Measurements from ENCODE around the gene PTGIR. TPM values are rescaled to one million over a fixed set of nuclear protein-coding genes. Genes with fewer than 3 reads are reported as not detected.

PTGIR gene
- total RNA-seq, 1 experiment from 2014 or later, result not detected

DNA sequence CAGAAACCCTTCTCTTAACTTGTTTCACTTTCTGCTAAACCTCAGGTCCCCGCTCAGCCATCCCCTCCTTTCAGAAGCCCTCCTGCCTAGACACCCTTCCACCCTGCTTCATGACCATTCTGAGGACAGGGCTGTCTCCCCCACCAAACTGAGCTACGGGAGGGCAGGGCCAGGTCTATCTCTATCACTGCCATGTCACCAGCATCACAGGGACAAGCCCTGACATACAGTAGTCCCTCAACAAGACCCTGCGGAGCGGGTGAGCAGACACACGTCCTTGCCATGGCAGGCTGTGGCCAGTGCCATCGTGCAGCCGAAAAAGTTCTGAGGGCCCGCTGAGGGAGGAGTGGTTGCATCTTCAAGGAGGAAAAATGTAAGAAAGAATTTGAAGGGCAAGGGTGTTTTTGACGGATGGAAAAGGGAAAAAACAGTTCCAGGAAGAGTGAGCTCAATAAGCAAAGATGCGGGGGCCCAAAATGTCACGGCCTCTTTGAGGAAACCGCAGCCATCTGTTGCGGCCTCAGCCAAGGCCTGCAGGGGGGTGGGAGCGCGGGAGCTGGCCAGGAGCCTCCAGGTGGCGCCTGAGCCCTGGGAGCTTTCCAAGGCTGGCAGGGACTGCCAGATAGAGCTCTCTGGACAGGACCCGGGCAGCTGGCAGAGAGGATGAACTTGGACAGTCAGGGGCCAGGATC lies 8.1 kb downstream of the PTGIR start:
- peak; percentile 70 for DNase-seq (ENCODE audit: low read depth)

DNA sequence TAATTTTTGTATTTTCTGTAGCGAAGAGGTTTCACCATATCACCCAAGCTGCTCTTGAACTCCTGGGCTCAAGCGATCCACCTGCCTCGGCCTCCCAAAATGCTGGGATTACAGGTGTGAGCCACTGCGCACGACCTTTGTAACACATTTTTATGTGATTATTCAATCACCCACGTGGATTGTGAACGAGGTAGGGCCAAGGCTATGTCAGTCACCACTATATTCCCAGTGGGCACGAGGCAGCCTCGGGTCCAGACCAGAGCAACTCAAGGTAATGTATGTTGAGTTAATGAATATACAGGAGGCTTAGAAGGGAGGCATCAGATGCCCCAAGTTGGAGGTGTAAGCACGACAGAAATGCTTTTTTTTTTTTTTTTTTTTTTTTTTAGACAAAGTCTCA lies 8.9 kb downstream of the PTGIR start:
- no peak for DNase-seq (ENCODE audit: low read depth)

DNA sequence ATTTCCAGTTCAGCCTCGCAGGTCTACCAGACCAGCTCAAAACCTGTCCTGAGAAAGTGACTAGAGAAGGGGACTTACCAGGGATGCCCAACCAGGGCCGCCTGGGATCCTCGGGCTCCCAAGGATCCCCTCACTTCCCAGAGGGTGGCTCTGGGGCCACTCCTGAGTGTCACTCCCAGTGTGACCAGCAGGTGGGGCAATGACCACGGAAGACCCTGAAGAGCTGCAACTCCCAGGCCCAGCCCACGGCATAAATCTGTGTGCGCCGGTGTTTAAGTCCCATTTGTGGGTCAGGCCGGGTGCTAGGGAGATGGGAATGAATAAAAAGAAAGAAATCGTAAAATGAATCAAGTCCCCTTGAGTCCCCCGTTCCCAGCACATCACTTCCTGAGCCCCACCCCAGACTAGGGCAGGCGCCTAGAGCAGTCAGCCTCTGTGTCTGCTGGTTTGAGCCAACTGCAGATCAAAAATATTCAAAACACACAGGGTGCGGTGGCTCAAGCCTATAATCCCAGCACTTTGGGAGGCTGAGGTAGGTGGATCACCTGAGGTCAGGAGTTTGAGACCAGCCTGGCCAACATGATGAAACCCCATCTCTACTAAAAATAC lies 10.7 kb downstream of the PTGIR start:
- DNase-seq (ENCODE audit: low read depth), result peak; percentile 67

- no peak for DNase-seq (ENCODE audit: low read depth)
Measured at GRCh38 chr19:46613525-46613924, 11.4 kb downstream of the PTGIR start.

DNA sequence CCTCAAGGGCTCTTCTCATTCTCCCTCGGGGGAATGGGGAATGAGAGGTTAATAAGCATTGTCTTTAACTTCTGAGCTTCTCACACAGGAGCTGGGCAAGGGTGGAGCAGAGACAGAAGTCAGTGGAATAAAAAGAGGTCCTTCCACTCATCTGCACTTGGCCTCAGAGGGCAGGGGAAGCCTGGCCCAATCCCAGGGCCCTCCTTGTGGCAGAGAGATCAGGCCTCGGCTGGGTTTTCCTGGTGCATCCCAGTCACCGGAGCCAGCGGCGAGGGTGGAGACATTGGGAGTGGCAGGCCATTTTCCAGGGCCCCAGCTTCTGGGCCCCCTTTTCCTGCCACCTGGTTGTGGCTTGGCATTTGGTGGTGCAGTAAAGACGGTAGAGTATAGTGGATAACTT lies 13.1 kb downstream of the PTGIR start:
- DNase-seq (ENCODE audit: low read depth), result no peak

GRCh38 chr19:46610851-46611770 lies 13.8 kb downstream of the PTGIR start:
- no peak for DNase-seq (ENCODE audit: low read depth)

DNA sequence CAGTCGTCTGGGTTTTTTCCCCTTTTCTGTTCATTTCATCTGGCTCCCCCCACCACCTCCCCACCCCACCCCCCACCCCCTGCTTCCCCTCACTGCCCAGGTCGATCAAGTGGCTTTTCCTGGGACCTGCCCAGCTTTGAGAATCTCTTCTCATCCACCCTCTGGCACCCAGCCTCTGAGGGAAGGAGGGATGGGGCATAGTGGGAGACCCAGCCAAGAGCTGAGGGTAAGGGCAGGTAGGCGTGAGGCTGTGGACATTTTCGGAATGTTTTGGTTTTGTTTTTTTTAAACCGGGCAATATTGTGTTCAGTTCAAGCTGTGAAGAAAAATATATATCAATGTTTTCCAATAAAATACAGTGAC lies 14.5 kb downstream of the PTGIR start:
- DNase-seq (ENCODE audit: low read depth), result no peak

GRCh38 chr19:46609511-46610412 lies 15.1 kb downstream of the PTGIR start:
- no peak for DNase-seq (ENCODE audit: low read depth)

GRCh38 chr19:46608581-46609345 lies 16.1 kb downstream of the PTGIR start:
- DNase-seq (ENCODE audit: low read depth), result no peak

DNA sequence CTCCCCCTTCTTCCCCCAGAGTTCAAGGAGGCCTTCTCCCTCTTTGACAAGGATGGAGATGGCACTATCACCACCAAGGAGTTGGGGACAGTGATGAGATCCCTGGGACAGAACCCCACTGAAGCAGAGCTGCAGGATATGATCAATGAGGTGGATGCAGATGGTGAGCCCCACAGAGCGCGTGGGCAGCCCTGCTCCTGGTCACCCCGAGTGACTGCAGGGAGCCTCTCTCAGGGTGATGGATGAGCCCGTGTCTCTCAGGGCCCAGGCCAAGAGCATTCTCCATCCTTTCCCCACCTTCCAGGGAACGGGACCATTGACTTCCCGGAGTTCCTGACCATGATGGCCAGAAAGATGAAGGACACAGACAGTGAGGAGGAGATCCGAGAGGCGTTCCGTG lies 16.7 kb downstream of the PTGIR start:
- no peak for DNase-seq (ENCODE audit: low read depth)

DNA sequence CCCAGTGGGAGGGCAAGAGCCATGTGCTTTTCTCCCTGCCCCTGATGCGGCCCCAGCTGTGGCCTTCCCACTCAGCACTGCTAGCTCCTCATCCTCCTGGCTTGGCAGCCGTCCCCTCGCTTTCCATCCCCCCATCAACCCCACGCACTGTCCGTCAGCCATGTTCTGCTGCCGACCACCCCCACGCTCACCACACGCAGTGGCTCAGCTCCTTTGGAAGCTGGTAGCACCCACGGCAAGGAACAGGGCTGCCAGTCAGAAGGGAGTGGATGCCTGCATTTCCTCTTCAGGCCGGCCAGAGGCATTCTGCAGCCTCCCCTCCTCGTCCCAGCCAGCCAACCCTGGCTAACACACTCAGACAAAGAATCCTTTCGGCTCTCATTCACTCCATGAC lies 17.4 kb downstream of the PTGIR start:
- no peak for DNase-seq (ENCODE audit: low read depth)

DNA sequence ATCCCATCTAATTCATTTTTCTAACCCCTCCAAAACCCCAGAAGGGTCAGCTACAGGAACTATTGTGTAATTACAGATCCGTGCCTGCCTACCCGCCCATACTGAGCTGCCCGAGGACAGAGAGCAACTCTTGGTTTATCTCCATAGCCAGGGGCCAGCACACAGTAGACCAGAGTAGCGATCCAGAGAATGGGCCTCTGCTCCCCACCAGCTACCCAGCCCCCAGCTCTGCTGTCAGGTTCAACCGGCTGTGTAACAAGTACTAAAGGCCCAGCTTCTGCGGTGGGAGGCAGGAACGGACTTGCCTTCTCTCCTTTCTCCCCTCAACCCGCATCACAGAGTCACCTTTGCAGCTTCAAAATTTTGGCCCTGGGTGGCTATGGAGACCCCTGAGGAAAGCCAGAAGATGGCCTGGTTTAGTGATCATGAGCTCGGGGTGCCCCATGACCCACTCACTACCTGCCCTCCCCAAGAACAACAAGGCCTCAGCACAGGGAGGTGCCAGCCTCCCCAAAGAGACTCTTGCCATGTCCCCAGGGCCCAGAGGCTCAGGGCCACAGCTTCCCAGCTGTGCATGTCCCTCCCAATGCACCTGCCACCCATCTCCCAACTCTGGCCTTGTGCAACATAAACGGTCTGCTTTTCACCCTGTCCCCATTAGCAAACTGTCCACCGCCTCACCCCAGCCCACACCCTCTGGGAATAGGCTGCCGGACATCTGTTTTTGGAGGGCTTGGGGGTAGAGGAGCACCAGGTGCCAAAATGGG lies 18.0 kb downstream of the PTGIR start:
- DNase-seq (ENCODE audit: low read depth), result no peak

DNA sequence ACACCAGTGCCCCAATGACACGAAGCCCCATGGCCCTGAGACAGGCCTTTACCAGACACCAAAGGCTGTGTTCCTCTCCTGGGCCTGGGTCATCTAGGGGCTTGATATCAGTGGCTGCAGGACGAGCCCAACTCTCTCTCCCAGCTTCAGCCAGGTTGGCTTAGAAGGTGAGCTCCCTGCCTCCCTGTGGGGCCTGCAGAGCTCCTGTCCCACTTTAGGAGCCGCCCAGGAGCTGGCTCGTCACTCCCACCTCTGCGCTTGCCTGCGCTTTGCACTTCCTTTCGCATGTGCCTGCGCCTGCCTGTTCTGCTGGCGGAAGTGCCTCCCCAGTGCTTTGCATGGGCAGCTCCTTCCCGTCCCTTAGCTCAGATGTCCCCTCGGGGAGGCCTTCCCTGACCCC lies 18.9 kb downstream of the PTGIR start:
- DNase-seq (ENCODE audit: low read depth), result no peak

DNA sequence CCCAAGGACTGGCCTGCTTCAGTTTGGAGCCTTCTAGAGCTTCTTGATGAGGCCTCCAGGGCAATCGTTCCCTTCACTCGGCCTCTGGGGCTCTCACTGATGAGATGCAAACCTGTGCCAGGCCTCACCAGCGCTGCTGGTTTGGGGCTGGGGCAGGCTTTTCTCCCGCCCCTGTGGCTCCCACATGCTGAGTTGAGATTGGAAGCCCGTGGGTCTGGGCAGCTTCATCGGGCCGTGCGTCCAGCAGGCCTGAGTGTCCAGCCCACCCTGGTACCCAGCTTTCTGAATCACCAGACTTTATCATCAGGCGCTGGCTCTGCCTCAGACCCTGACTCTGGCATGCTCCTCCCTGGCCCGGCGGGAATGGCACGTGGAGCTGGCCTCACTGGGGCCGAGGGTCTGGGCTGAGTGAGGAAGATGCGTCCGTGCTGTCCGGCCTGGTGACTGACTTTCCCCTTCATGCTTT lies 19.5 kb downstream of the PTGIR start:
- DNase-seq (ENCODE audit: low read depth), result no peak

- no peak for DNase-seq (ENCODE audit: low read depth)
Measured at GRCh38 chr19:46604781-46605355, 20.0 kb downstream of the PTGIR start.

- DNase-seq (ENCODE audit: low read depth), result no peak
Measured at GRCh38 chr19:46603752-46604231, 21.1 kb downstream of the PTGIR start.

DNA sequence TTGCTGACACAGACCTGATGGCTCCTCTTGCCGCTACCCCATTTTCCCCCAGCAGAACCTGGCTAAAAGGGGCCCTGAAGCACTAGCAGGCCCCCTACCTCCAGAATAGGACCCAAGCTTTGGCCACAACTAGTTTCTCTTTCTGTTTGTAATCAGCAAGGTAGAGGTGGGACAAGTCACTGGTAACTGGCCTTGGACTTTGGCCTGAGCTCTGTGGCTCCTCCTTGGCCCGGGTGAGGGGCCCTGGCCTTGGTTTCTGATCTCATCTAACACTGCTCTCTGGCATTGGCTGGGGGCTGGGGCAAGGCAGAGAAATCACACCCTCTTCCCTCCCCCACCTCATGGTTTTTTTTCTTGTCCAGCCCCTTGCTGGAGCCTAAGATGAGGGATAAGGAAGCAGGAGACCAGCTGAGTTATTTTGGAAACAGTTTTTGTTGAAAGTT lies 21.7 kb downstream of the PTGIR start:
- no peak for DNase-seq (ENCODE audit: low read depth)

- no peak for DNase-seq (ENCODE audit: low read depth)
Measured at GRCh38 chr19:46602392-46603194, 22.3 kb downstream of the PTGIR start.

All from LHCN-M2 (cell line).